HL-60/S4 treated with retinoic acid at 250 ng/mL for 4 days and 3 days (cell line): Measurements from ENCODE around the gene ZNF749.
"Not testable (repeated sequence)": the region's sequence is repeated elsewhere in the genome, so short reads cannot be mapped to it uniquely, and the experiment has no call there.

Source experiments
- in situ Hi-C: fragments of 300-500 bp; cut with MboI; formaldehyde crosslinking; loops from 2 replicates; pipeline ENCODE4 v1.7.0; 2022; ENCODE audit warnings: low sequenced_read_pairs

Gene ZNF749

DNA sequence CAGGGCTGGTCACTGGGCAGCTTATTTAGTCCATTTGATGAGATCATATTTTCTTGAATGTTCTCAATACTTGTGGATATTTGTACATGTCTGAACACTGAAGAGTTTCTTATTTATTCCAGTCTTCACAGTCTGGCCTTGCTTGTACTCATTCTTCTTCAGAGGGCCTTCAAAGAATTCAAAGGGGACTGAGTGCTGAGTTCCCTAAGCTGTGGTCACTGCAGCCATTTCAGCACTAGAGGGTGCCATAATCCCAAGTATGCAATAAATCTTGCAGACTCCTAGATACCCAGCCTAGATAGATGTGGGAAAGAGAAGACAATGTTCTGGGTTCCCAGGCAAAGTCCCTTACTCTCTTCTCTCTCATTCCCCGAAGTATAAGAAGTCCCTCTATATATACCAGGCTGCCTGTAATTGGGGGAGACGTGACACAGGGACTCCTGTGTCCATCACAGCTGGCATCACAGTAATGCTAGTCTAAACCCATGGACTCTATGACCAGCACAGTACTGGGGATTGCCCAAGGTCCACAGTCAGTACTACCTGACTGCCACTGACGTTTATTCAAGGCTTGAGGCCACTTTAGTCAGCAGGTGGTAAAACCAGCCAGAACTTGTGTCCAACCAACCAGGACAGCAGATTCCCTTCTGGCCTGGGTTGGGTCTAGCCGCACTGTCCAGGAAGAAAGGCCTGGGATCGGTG, 30.7 kb downstream of the ZNF749 start:
- in situ Hi-C loops, result no loop called here

DNA sequence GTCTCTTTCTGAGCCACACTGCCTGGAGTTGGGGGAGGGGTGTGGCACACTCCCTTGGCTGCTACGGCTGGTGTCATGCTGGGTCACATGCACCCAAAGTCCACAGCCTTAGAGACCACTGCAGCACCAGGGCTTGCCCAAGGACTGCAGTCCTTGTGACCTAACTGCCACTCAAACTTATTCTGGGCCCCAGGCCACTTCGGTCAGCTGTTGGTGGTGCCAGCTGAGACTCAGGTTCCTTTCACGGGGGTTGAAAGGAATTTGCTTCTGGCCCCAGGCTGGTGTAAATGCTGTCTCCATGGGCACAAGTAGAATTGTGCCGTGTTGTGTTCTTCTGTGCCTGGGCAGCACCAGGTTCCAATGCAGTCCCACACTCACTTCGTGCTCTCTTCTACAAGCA, 31.4 kb downstream of the ZNF749 start:
- in situ Hi-C loops, result no loop called here

DNA sequence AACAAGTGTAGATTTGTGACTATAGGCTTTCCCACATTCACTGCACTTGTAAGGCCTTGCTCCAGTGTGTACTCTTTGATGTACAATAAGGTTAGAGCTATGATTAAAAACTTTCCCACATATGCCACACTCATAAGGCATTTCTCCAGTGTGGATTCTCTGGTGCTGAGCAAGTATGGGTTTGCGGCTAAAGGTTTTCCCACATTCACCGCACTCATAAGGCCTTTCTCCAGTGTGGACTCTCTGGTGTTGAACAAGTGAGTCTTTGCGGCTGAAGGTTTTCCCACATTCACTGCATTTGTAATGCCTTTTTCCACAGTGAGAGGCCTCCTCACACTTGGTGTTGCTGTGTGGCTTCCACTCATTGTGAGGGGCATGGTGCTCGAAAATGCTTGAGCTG, 38.5 kb downstream of the ZNF749 start:
- in situ Hi-C loops, result no loop called here

DNA sequence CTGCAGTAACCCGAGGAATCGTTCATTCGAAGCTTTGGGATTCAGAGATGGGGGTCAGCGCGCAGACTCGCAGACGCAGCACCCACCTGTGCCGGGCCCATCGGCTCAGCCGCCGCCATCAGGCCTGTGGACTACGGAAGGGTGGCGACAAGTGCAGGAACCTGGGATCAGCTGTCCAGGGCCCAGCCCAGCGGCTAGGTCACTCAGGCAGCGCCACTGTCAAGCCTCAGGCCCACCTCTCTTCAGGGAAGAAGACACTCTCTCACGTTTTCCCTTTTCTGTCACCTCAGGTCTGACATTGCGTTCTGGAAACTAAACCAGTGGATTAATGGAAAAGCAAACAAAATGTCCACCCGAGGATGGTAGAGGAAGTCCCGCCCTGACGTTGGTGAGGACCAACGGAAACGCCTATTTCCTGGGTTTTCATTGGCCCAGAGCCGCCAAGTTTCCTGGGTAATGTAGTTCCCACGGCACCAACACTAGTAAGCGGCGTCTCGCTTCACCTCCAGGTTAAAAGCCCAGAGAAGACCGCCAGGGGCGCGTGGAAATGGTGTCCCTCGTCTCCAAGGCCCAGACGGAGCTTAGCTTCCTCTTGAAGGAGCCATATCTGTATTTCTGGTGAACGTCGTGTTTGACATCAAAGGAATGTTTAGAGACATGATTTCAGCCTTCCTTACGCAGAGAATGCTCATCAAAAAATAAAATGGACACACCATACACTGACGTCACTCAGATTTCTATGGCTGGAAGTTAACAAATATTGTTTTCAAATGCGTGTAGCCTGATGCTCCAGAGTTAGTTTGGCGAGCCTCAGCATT, 42.3 kb downstream of the ZNF749 start, which contains the start of gene ZNF772:
Gene ZNF772 (minus strand): TSS at position 376 of the 818 bp plus-strand sequence. CDS start 257 bp downstream, at position 119.
- in situ Hi-C loops, result no loop called here

DNA sequence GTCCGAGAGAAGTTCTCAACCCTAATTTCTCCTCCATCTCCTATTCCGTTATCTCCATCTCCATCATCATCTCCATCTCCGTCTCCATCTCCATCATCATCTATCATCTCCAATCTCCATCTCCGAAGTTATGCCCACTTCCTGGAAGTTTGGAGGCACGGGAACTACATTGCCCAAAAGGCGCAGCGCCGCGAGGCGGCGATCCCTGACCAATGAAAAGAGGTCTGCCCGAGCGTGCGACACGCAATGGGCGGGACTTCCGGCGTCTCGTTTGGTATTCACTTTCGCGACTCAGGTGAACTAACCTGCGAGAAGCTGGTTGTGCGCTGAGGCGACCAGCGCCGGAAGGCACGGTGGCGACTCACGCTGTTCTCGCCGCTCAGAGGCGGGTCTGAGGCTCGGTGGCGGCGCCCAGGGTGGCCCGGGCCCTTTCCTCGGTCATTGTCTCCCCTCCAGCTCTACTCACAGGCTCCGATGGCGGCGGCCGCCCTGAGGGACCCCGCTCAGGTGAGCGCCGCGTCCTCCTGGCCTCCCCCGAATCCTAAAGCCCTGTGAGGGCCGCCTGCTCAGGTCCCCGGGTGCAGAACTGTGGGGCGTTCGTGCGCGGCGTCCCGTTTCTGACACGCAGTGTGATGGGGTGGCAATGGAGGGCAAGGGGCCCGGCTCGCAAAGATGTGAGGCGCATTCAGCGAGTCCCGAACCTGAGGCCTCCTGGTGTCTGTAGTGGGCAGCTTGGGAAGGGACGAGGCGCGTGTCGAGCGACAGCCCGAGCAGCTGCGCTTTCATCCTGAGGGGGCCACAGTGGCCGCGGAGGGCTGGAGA, 52.6 kb downstream of the ZNF749 start, which contains the start of gene ZNF419:
Gene ZNF419 (plus strand): TSS at position 274 of the 822 bp plus-strand sequence. CDS start 201 bp downstream, at position 475.
- in situ Hi-C loops, result not testable (repeated sequence)

DNA sequence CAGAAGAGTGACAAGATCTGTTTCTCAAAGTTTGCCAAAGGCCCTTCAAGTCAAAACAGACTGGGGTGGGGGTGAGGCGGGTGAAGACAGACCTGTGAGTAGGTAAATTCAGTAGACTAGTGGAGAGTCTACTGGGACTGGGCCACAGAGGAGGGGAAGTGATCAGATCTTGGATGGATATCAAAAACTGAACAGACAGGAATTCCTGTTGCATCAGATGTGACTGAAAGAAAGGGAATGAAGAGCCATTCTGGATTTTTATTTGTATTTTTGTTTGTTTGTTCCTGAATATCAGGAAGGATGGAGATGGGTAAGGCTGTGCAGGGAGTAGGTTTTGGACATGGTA, 53.1 kb downstream of the ZNF749 start:
- in situ Hi-C loops, result not testable (repeated sequence)
